Measurements from ENCODE around the gene PAQR5.
"Not testable (repeated sequence)": the region's sequence is repeated elsewhere in the genome, so short reads cannot be mapped to it uniquely, and the experiment has no call there.

- not testable (repeated sequence) for TF ChIP-seq CTCF, POLR2A (IDR thresholded peaks at IDR 0.05)
Measured at GRCh38 chr15:69302087-69302486, 3.4 kb downstream of the PAQR5 start.
